Skeletal muscle tissue (tissue), 4 donors: Measurements from ENCODE around the gene RIPOR1. TPM values are rescaled to one million over a fixed set of nuclear protein-coding genes. Genes with fewer than 3 reads are reported as not detected.

Experiments used
- H3K27ac ChIP-seq: one replicate; pipeline ENCODE4 v1.7.0; 2013; ENCODE audit warnings: mild to moderate bottlenecking, low read depth, low read length, inconsistent platforms
- H3K27me3 ChIP-seq, 3 donors: one replicate each; pipeline ENCODE4 v1.7.0; 2013; ENCODE audit warnings: low read length in 3 of 3; ENCODE audit not compliant: control insufficient read depth in 3 of 3, insufficient read depth in 3 of 3
- H3K36me3 ChIP-seq, 3 donors: one replicate each; pipeline ENCODE4 v1.7.0; 2013; ENCODE audit warnings: low read length in 3 of 3; ENCODE audit not compliant: control insufficient read depth in 3 of 3, insufficient read depth in 3 of 3
- H3K4me1 ChIP-seq, 3 donors: one replicate each; pipeline ENCODE4 v1.7.0; 2013; ENCODE audit warnings: low read length in 3 of 3, mild to moderate bottlenecking in 3 of 3; ENCODE audit not compliant: control insufficient read depth in 3 of 3, insufficient read depth in 3 of 3
- H3K4me3 ChIP-seq, 3 donors: one replicate each; pipeline ENCODE4 v1.7.0; 2013; ENCODE audit warnings: low read length in 3 of 3
- H3K9ac ChIP-seq, 3 donors: one replicate each; pipeline ENCODE4 v1.7.0; 2013; ENCODE audit warnings: low read length in 3 of 3, mild to moderate bottlenecking in 3 of 3, moderate library complexity in 2 of 3, low read depth in 1 of 3
- H3K9me3 ChIP-seq, 3 donors: one replicate each; pipeline ENCODE4 v1.7.0; 2013; ENCODE audit warnings: low read length in 3 of 3; ENCODE audit not compliant: control insufficient read depth in 3 of 3
- total RNA-seq: library from RNA; depleted of rRNA; stranded (reverse); fragments of >200 nt; gene quantifications from one replicate; pipeline ENCODE4 v1.2.3, GENCODE V29; 2014
- donor health status: Osteomylitis.

RIPOR1 gene
- total RNA-seq, 1 donor from 2014 or later: 30.8 TPM

DNA sequence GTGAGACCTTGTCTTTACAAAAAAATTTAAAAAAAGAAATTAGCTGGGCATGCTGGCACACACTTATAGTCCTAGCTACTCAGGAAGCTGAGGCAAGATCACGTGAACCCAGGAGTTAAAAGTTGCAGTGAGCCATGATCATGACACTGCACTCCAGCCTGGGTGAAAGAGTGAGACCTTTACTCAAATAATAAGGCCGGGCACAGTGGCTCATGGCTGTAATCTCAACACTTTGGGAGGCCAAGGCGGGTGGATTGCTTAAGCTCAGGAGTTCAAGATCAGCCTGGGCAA lies 11.5 kb upstream of the RIPOR1 start:
- no peak overlapping the region for H3K27ac ChIP-seq
- H3K4me3 ChIP-seq: no peak overlapping the region

DNA sequence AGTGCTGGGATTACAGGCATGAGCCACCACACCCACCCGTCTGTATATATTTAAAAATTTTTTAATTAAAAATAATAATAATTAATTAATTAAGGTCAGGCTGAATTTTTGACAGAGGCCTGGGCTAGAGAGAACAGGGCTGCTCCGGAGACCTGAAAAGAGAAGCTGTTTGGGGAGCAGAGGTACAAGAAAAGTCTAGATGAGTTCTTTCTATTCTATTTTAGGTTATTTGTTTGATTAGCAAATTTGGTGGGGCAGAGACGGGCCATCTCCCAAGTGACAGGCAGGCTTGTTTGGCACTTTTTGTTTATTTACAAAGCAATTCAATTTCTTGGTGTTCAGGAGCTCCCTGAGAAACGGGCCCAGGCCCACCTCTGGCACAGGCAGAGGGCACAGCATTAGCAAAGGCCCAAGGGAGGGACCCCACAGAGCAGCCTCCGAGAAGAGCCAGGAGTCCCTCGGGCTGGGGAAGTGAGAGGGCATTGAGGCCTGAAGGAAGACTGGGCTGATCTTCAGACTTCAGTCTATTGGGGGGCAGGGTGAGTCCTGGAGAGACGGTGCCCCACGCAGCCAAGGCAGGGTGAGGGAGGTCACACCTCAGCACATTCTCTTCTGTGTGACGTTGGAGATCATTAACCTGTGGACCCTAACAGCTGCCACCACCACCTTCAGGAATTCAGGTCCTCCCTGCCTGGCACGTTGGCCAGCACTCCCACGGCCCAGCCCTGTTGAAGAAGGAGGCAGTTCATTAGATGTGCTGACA lies 10.8 kb upstream of the RIPOR1 start:
- H3K27ac ChIP-seq: no peak overlapping the region
- H3K4me1 ChIP-seq: peaks cover 7 to 11% (median 11%) of the 10 kb centered on the region in 3 donors
- H3K9ac ChIP-seq: no peak overlapping the region
- no peaks in the 10 kb centered on the region for H3K27me3 ChIP-seq
- H3K36me3 ChIP-seq: no peaks in the 10 kb centered on the region
- H3K9me3 ChIP-seq: no peaks in the 10 kb centered on the region
- H3K4me3 ChIP-seq: no peak overlapping the region

More for the DNA sequence above, 11.5 kb upstream of the RIPOR1 start:
- Histone ChIP-seq H3K36me3 (no peaks in the 10 kb centered on the region), H3K27me3 (no peaks in the 10 kb centered on the region), H3K9ac (no peak overlapping the region), H3K9me3 (no peaks in the 10 kb centered on the region), H3K4me1 (peaks cover 7 to 11% (median 11%) of the 10 kb centered on the region in 3 donors)

- peaks cover 7 to 11% (median 11%) of the 10 kb centered on the region in 3 donors for H3K4me1 ChIP-seq
- no peak overlapping the region for H3K27ac ChIP-seq
- H3K27me3 ChIP-seq: no peaks in the 10 kb centered on the region
- no peaks in the 10 kb centered on the region for H3K9me3 ChIP-seq
- no peak overlapping the region for H3K9ac ChIP-seq
- no peaks in the 10 kb centered on the region for H3K36me3 ChIP-seq
- no peak overlapping the region for H3K4me3 ChIP-seq
These were observed 10.0 kb upstream of the RIPOR1 start for GRCh38 chr16:67518676-67519075.

DNA sequence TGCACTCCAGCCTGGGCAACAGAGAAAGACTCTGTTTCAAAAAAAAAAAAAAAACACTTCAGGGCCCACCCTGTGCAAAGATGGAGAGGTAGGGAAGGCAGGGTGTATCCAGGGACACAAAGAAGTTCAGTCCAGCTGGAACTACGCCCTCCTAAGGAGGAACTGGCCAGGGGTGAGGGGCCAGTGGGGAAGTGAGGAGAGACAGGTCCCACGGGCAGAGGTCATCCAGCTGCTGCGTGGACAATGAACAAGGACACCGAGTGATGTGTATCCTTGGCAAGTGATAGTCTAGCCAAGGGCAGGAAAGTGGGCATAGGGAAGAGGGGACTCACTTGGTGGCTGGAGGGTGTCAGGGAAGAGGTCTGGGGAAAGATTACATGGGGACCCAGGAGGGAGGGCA lies 9.4 kb upstream of the RIPOR1 start:
- Histone ChIP-seq H3K27me3 (no peaks in the 10 kb centered on the region), H3K27ac (no peak overlapping the region), H3K4me1 (peaks cover 7 to 11% (median 11%) of the 10 kb centered on the region in 3 donors), H3K4me3 (no peak overlapping the region), H3K9ac (no peak overlapping the region), H3K9me3 (no peaks in the 10 kb centered on the region), H3K36me3 (no peaks in the 10 kb centered on the region)

- H3K4me1 ChIP-seq: peaks cover 7 to 11% (median 11%) of the 10 kb centered on the region in 3 donors
- no peaks in the 10 kb centered on the region for H3K27me3 ChIP-seq
- peak overlapping the region; percentile 30 to 80 (median 76) for H3K9ac ChIP-seq
- no peaks in the 10 kb centered on the region for H3K9me3 ChIP-seq
- H3K27ac ChIP-seq: peak overlapping the region; percentile 88
- H3K4me3 ChIP-seq: peak overlapping the region; percentile 75 to 79 (median 76)
- H3K36me3 ChIP-seq: no peaks in the 10 kb centered on the region
These were observed 7.4 kb upstream of the RIPOR1 start for GRCh38 chr16:67521095-67521804.

GRCh38 chr16:67525176-67525860 lies 3.3 kb upstream of the RIPOR1 start:
- Histone ChIP-seq H3K27ac (no peak overlapping the region), H3K4me1 (peaks cover 20 to 31% (median 26%) of the 10 kb centered on the region in 3 donors), H3K9me3 (no peaks in the 10 kb centered on the region), H3K9ac (no peak overlapping the region), H3K27me3 (no peaks in the 10 kb centered on the region), H3K4me3 (no peak overlapping the region), H3K36me3 (no peaks in the 10 kb centered on the region)

- H3K9me3 ChIP-seq: no peaks in the 10 kb centered on the region
- no peaks in the 10 kb centered on the region for H3K27me3 ChIP-seq
- H3K4me1 ChIP-seq: peaks cover 26 to 36% (median 29%) of the 10 kb centered on the region in 3 donors
- no peak overlapping the region for H3K4me3 ChIP-seq
- peak overlapping the region in 1 of 3 donors; percentile 25 for H3K9ac ChIP-seq
- H3K27ac ChIP-seq: no peak overlapping the region
- H3K36me3 ChIP-seq: no peaks in the 10 kb centered on the region
These were observed 2.4 kb upstream of the RIPOR1 start for GRCh38 chr16:67526149-67526791.

GRCh38 chr16:67528870-67529581 lies 397 bp downstream of the RIPOR1 start:
- Histone ChIP-seq H3K27me3 (no peaks in the 10 kb centered on the region), H3K4me3 (peak overlapping the region; percentile 82 to 94 (median 91)), H3K4me1 (peaks cover 26 to 34% (median 30%) of the 10 kb centered on the region in 3 donors), H3K27ac (peak overlapping the region; percentile 86), H3K9ac (peak overlapping the region; percentile 83 to 96 (median 96)), H3K9me3 (no peaks in the 10 kb centered on the region), H3K36me3 (no peaks in the 10 kb centered on the region)

GRCh38 chr16:67529582-67530012 lies 968 bp downstream of the RIPOR1 start:
- Histone ChIP-seq H3K4me3 (peak overlapping the region; percentile 82 to 94 (median 91)), H3K27me3 (no peaks in the 10 kb centered on the region), H3K9me3 (no peaks in the 10 kb centered on the region), H3K4me1 (peaks cover 26 to 38% (median 30%) of the 10 kb centered on the region in 3 donors), H3K36me3 (no peaks in the 10 kb centered on the region), H3K27ac (peak overlapping the region; percentile 86), H3K9ac (peak overlapping the region; percentile 83 to 96 (median 96))
